Spleen (tissue), 7 donors: Measurements from ENCODE around the gene GPR89A.

Experiments
- CTCF ChIP-seq, 11 experiments: fragments of 200-600 bp in 7 of 11; fragments of 450-650 bp in 4 of 11; sonication (generic) in 4 of 11; IDR thresholded peaks in 8 of 11; conservative IDR thresholded peaks in 3 of 11; 1 replicate in 7 of 11; 2 replicates in 4 of 11; pipeline versions ENCODE4 v1.4.0 to v1.8.0; 2016 to 2021; ENCODE audit warnings: antibody characterized with exemption in 11 of 11, inconsistent platforms in 4 of 11, mild to moderate bottlenecking in 1 of 11
- POLR2A ChIP-seq, 3 donors: fragments of 450-650 bp; IDR thresholded peaks; one replicate each; pipeline ENCODE4 v1.5.1; 2017; ENCODE audit warnings: antibody characterized with exemption in 3 of 3, mild to moderate bottlenecking in 1 of 3
- POLR2AphosphoS5 ChIP-seq, 3 donors: sonication (generic); formaldehyde crosslinking; IDR thresholded peaks; one replicate each; pipeline ENCODE4 v1.5.1; 2017; ENCODE audit warnings: antibody characterized with exemption in 3 of 3
- donor health status: DM: no; HTN: no; CAD: no; lungs with moderate emphysema.
- donor health status: DM: no; HTN: no; CAD: no.
- donor health status: DM: no; HTN: no; CAD: no.

- TF ChIP-seq POLR2AphosphoS5 (IDR thresholded peaks at IDR 0.05) = no peak
- TF ChIP-seq CTCF (IDR thresholded peaks at IDR 0.05 in 8 of 11, conservative IDR thresholded peaks at IDR 0.05 in 3 of 11) = no peak
- TF ChIP-seq POLR2A (IDR thresholded peaks at IDR 0.05) = no peak
These were observed 85.1 kb downstream of the GPR89A start for GRCh38 chr1:145692785-145693443.
